Measurements from ENCODE around the gene RAP2C.
"Not testable (repeated sequence)": the region's sequence is repeated elsewhere in the genome, so short reads cannot be mapped to it uniquely, and the experiment has no call there.

RAP2C gene

DNA sequence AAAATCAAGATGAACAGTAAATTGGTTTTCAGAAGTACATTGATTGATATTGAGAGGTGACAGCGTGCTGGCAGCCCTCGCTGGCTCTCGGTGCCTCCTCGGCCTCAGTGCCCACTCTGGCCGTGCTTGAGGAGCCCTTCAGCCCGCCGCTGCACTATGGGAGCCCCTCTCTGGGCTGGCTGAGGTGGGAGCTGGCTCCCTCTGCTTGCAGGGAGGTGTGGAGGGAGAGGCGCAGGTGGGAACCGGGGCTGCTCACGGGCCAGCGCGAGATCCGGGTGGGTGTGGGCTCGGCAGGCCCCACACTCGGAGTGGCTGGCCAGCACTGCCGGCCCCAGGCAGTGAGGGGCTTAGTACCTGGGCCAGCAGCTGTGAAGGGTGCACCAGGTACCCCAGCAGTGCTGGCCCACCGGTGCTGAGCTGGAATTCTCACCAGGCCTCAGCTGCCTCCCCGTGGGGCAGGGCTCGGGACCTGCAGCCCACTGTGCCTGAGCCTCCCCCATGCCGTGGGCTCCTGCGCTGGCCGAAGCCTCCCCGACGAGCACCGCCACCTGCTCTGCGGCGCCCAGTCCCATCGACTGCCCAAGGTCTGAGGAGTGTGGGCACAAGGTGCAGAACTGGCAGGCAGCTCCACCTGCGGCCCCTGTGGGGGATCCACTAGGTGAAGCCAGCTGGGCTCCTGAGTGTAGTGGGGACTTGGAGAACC, 25.2 kb downstream of the RAP2C start:
- no peak for DNase-seq

DNA sequence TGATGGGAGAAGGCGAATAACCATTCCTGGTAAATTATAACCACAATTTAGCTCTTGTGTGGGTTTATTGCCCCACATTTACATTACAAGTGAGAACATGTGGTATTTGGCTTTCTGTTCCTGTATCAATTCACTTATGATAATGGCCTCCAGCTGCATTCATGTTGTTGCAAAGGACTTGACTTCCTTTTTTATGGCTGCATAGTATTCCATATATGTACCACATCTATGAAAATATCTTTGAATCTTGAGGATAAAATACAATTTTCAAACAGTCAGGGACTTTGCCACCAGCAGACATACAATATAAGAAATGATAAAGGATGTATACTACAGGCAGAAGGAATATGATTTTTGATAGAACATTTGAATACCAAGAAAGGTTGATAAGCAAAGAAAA, 27.3 kb downstream of the RAP2C start:
- DNase-seq: no peak

DNA sequence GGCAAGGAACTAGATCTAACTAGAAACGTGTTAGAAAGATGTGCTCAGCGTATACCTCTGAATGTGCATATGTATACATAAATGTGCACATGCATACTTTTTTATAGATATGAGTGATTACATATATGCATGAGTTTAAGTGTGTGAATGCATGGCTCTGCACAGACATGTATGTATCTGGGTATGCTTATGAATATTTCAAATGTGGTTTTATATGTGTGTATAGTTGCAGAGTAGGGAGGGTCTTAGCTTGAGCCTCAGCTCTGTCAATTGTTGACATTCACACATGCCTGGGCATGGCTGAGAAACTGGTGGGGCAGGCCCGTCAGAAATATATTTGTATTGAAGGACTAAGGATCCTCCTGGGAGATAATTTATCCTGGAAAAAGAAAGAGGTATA, 31.1 kb downstream of the RAP2C start:
- no peak for DNase-seq

- no peak for DNase-seq
Measured at GRCh38 chrX:132187451-132187850, 31.8 kb downstream of the RAP2C start.

DNA sequence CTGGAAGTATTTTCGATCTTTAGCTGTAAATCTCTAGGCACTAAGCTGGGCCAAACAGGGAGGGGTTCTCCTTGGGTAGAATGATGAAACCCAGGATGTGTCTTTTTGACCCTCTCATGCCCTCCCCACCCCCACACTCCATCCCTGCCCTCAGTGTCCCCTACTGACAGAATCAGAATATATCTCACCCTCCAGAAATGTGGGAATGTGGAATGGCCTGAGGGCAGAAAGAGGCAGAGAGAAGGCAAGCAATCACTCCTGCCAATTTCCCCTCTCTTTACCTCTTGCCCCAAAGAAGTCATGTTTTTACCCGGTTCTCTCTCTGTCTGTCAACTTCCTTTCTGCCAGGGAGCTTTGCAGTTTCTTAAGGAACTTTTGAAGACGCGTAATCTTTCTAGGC, 34.4 kb downstream of the RAP2C start:
- DNase-seq: no peak

- DNase-seq: no peak
Measured at GRCh38 chrX:132181364-132181763, 37.9 kb downstream of the RAP2C start.

DNA sequence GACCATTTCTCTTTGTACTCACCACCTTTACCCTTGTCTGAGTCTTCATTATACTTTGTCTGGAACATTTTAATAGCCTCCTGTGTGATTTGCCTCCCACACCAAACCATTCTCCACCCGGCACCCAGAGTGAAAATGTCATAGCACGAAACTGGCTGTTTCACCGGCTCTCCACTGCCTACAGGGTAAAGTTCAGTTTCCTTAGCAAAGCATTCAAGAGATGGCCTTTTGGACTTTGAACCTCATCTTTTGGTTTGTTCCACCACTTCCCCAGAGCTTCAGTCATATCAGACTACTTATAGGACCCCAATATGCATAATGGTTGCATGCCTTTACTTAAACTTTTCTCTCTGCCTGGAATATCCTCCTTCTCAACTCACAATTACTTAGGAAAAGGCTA, 38.3 kb downstream of the RAP2C start:
- DNase-seq: no peak

- no peak for DNase-seq
Measured at GRCh38 chrX:132173647-132174046, 45.6 kb downstream of the RAP2C start.

DNA sequence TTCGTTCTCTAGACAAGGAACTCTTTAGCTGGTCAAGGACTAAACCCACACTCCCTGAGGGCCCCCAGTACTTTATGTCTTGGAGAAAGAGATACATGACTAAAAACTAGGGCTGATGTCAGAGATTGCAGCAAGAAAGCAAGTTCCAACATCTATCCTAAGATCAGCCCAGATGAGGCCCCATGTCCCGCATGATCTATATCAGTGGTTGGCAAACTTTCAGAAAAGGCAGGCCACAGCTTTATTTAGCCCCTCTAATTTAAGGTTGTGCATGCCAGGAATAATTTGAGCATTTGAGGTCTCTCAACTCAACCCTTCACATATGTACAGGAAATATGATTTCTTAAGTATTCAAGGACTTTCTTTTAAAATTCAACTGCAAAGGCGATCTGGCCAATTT, 47.4 kb downstream of the RAP2C start:
- DNase-seq: no peak

- no peak for DNase-seq
Measured at GRCh38 chrX:132171478-132171877, 47.8 kb downstream of the RAP2C start.

- DNase-seq: peak; percentile 19
Measured at GRCh38 chrX:132169554-132169953, 49.7 kb downstream of the RAP2C start.

- DNase-seq: no peak
Measured at GRCh38 chrX:132165651-132166050, 53.6 kb downstream of the RAP2C start.

- no peak for DNase-seq
Measured at GRCh38 chrX:132165005-132165404, 54.2 kb downstream of the RAP2C start.

DNA sequence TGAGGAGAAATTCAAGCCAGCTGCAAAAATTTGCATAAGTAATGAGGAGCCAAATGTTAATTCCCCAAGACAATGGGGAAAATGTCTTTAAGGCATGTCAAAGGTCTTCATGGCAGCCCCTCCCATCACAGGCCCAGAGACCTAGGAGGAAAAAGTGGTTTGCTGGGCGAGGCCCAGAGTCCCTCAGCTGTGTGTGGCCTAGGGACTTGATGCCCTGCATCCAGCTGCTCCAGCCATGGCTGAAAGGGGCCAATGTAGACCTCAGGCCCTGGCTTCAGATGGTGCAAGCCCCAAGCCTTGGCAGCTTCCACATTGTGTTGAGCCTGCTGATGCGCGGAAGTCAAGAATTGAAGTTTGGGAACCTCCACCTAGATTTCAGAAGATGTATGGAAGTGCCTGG, 56.2 kb downstream of the RAP2C start:
- not testable (repeated sequence) for DNase-seq

GRCh38 chrX:132153166-132153565, 66.1 kb downstream of the RAP2C start:
- no peak for DNase-seq
